Endothelial cell of umbilical vein (primary cell): Measurements from ENCODE around the gene FTO. TPM values are rescaled to one million over a fixed set of nuclear protein-coding genes. Genes with fewer than 3 reads are reported as not detected.

Experiments
- BruUV-seq: library from RNA; stranded (reverse); fragments of 400-500 nt; replicated peaks from 2 replicates; lab custom pipeline; 2021; lab: Mats Ljungman, UMichigan
- CTCF ChIA-PET: fragments of 300-600, 350-600 bp; sonication (Branson Sonifier 250); formaldehyde crosslinking; loops from one replicate; lab custom pipeline; 2021; ENCODE audit warnings: antibody characterized with exemption, inconsistent platforms; lab: Charles Lee
- POLR2A ChIA-PET: fragments of 300-600, 350-600 bp; sonication (Branson Sonifier 250); formaldehyde crosslinking; loops from one replicate; lab custom pipeline; 2021; ENCODE audit warnings: antibody characterized with exemption, inconsistent platforms; lab: Charles Lee
- DNase-seq: peaks from one replicate; pipeline ENCODE4 v3.0.0-alpha.2; 2011; ENCODE audit warnings: low read depth, low spot score
- FAIRE-seq: peaks from 2 replicates; lab custom pipeline; 2011; peaks lifted over from hg19 to GRCh38; lab: Jason Lieb, UNC
- H2AFZ ChIP-seq: 2 replicates; pipeline ENCODE4 v1.6.0; 2012; ENCODE audit warnings: low read depth, low read length, control low read depth, inconsistent platforms
- H3K27ac ChIP-seq: 2 replicates; pipeline ENCODE4 v1.5.1; 2011; ENCODE audit warnings: low read depth, mild to moderate bottlenecking, control low read depth, low read length, moderate library complexity; ENCODE audit not compliant: insufficient read depth
- H3K27me3 ChIP-seq, 2 experiments: 2 replicates each; pipeline versions ENCODE4 v1.6.0 to v1.6.1; 2011; ENCODE audit warnings: low read length in 2 of 2, mixed read lengths in 1 of 2; ENCODE audit not compliant: control insufficient read depth in 2 of 2, insufficient read depth in 2 of 2
- H3K36me3 ChIP-seq, 2 experiments: 2 replicates in 1 of 2; 3 replicates in 1 of 2; pipeline ENCODE4 v1.5.1; 2011; ENCODE audit warnings: low read length in 2 of 2, mild to moderate bottlenecking in 1 of 2, moderate library complexity in 1 of 2; ENCODE audit not compliant: control insufficient read depth in 2 of 2, insufficient read depth in 2 of 2; ENCODE audit errors: extremely low read depth in 1 of 2
- H3K4me1 ChIP-seq: 3 replicates; pipeline ENCODE4 v1.5.1; 2011; ENCODE audit warnings: mild to moderate bottlenecking, low read length; ENCODE audit not compliant: control insufficient read depth, insufficient read depth; ENCODE audit errors: extremely low read depth
- H3K4me2 ChIP-seq: 2 replicates; pipeline ENCODE4 v1.6.1; 2011; ENCODE audit warnings: low read length, control low read depth, mixed read lengths; ENCODE audit not compliant: insufficient read depth
- H3K4me3 ChIP-seq, 3 experiments: fragments of 200-600 bp in 1 of 3; sonication (generic), shearing (Covaris generic) in 1 of 3; replicated peaks in 1 of 3; 2 replicates each; pipeline ENCODE4 v1.5.1; 2011 to 2016; ENCODE audit warnings: control low read depth in 3 of 3, low read length in 3 of 3, mild to moderate bottlenecking in 2 of 3, inconsistent platforms in 1 of 3, low read depth in 1 of 3, moderate library complexity in 1 of 3; ENCODE audit not compliant: insufficient read depth in 1 of 3
- H3K79me2 ChIP-seq: 2 replicates; pipeline ENCODE4 v1.6.0; 2012; ENCODE audit warnings: low read length, inconsistent platforms; ENCODE audit not compliant: control insufficient read depth, insufficient read depth
- H3K9ac ChIP-seq: replicated peaks from 2 replicates; pipeline ENCODE3; 2011; ENCODE audit warnings: low read length, control low read depth; ENCODE audit not compliant: insufficient read depth; ENCODE audit errors: extremely low read depth
- H3K9me1 ChIP-seq: replicated peaks from 3 replicates; pipeline ENCODE4 v1.6.0; 2011; ENCODE audit warnings: mild to moderate bottlenecking, low read length; ENCODE audit not compliant: control insufficient read depth, insufficient read depth; ENCODE audit errors: extremely low read depth
- H3K9me3 ChIP-seq: replicated peaks from 2 replicates; pipeline ENCODE4 v1.5.1; 2012; ENCODE audit warnings: low read length, inconsistent platforms; ENCODE audit not compliant: control insufficient read depth, insufficient read depth
- H4K20me1 ChIP-seq: replicated peaks from 2 replicates; pipeline ENCODE3; 2011; ENCODE audit warnings: mild to moderate bottlenecking, low read length; ENCODE audit not compliant: control insufficient read depth, insufficient read depth; ENCODE audit errors: extremely low read depth
- EZH2 ChIP-seq: IDR thresholded peaks from 2 replicates; pipeline ENCODE4 v1.6.1; 2012; ENCODE audit warnings: borderline replicate concordance, low read depth, mild to moderate bottlenecking, moderate library complexity, low read length, inconsistent platforms; ENCODE audit not compliant: severe bottlenecking
- FOS ChIP-seq: IDR thresholded peaks from 2 replicates; pipeline ENCODE4 v1.6.1; 2011; ENCODE audit warnings: mild to moderate bottlenecking, low read length, moderate library complexity, borderline replicate concordance; ENCODE audit not compliant: insufficient read depth
- GATA2 ChIP-seq: IDR thresholded peaks from 2 replicates; pipeline ENCODE4 v1.7.0; 2011; ENCODE audit warnings: low read depth, mild to moderate bottlenecking, moderate library complexity, mixed read lengths, low read length; ENCODE audit not compliant: insufficient read length, insufficient read depth
- JUN ChIP-seq: IDR thresholded peaks from 2 replicates; pipeline ENCODE4 v1.6.1; 2011; ENCODE audit warnings: borderline replicate concordance, low read depth; ENCODE audit not compliant: insufficient read length, insufficient read depth
- MAX ChIP-seq: IDR thresholded peaks from 2 replicates; pipeline ENCODE4 v1.6.1; 2011; ENCODE audit not compliant: insufficient read depth, insufficient read length
- MYC ChIP-seq: IDR thresholded peaks from one replicate; pipeline ENCODE4 v1.6.1; 2011; ENCODE audit warnings: mild to moderate bottlenecking, low read depth, low read length
- POLR2A ChIP-seq: IDR thresholded peaks from 2 replicates; pipeline ENCODE4 v1.6.1; 2012; ENCODE audit warnings: low read depth, mild to moderate bottlenecking, control low read depth, low read length
- POLR2AphosphoS5 ChIP-seq: IDR thresholded peaks from 2 replicates; pipeline ENCODE4 v1.6.1; 2012; ENCODE audit warnings: low read depth, mild to moderate bottlenecking, control low read depth, low read length, moderate library complexity; ENCODE audit not compliant: insufficient read depth
- dilution Hi-C: fragments of 300-500 bp; cut with MboI; formaldehyde crosslinking; loops from one replicate; pipeline ENCODE4 v1.15.0; 2019; ENCODE audit warnings: low sequenced_read_pairs; ENCODE audit not compliant: extremely low pct_ligation_motif_present
- intact Hi-C: fragments of 100-400 bp; cut with micrococcal nuclease; formaldehyde crosslinking; loops from one replicate; pipeline ENCODE4 v1.10.0; 2022
- polyA plus RNA-seq, 4 experiments: library from polyadenylated mRNA; depleted of rRNA in 3 of 4; stranded (reverse) in 3 of 4; unstranded in 1 of 4; fragments of >200 nt; gene quantifications; 2 replicates each; pipeline versions ENCODE4 v1.2.1 to v1.2.3, GENCODE V29; 2011 to 2012; ENCODE audit warnings: missing spikeins in 1 of 4
- total RNA-seq: library from RNA; stranded (reverse); gene quantifications from 2 replicates; pipeline ENCODE4 v1.2.3, GENCODE V29; 2021
- TF ChIP-seq, protein P1 (sequence below), 2 donors: IDR thresholded peaks; 1 replicate in 1 of 2; 2 replicates in 1 of 2; pipeline ENCODE4 v1.5.1; 2011; ENCODE audit warnings: low read length in 2 of 2, mild to moderate bottlenecking in 2 of 2, moderate library complexity in 2 of 2, control low read depth in 1 of 2, inconsistent platforms in 1 of 2, low read depth in 1 of 2; ENCODE audit not compliant: insufficient read depth in 1 of 2; ENCODE audit errors: extremely low read depth in 1 of 2

The FTO gene
- total and polyA plus RNA-seq, 2 donors (not counting 3 experiments of a cell fraction or from before 2014, with no cell fraction given) = 48.6 to 87.1 TPM

- H3K9me3 ChIP-seq = no peaks in the 10 kb centered on the region
- no peaks in the 10 kb centered on the region for H4K20me1 ChIP-seq
- POLR2A ChIA-PET = no interaction called here
- no peaks in the 10 kb centered on the region for H3K9me1 ChIP-seq
- H3K79me2 ChIP-seq = no peaks in the 10 kb centered on the region
- FAIRE-seq (no peak), DNase-seq (no peak)
- intact Hi-C loops (no loop called here), dilution Hi-C loops (no loop called here)
- H3K36me3 ChIP-seq = no peaks in the 10 kb centered on the region
- peaks cover 9% of the 10 kb centered on the region for H3K4me1 ChIP-seq
- H3K9ac ChIP-seq = no peak overlapping the region
- no peak overlapping the region for H3K4me3 ChIP-seq
- peak overlapping the region; percentile 39 for H2AFZ ChIP-seq
- no peak for TF ChIP-seq GATA2
- no peak for TF ChIP-seq MAX
- no peak for TF ChIP-seq POLR2AphosphoS5
- TF ChIP-seq JUN = no peak
- TF ChIP-seq FOS = no peak
- TF ChIP-seq, protein P1, sequence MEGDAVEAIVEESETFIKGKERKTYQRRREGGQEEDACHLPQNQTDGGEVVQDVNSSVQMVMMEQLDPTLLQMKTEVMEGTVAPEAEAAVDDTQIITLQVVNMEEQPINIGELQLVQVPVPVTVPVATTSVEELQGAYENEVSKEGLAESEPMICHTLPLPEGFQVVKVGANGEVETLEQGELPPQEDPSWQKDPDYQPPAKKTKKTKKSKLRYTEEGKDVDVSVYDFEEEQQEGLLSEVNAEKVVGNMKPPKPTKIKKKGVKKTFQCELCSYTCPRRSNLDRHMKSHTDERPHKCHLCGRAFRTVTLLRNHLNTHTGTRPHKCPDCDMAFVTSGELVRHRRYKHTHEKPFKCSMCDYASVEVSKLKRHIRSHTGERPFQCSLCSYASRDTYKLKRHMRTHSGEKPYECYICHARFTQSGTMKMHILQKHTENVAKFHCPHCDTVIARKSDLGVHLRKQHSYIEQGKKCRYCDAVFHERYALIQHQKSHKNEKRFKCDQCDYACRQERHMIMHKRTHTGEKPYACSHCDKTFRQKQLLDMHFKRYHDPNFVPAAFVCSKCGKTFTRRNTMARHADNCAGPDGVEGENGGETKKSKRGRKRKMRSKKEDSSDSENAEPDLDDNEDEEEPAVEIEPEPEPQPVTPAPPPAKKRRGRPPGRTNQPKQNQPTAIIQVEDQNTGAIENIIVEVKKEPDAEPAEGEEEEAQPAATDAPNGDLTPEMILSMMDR (IDR thresholded peaks at IDR 0.05; ENCODE audit: extremely low read depth in 1 of 2, insufficient read depth in 1 of 2, low read depth in 1 of 2, low read length in 2 of 2) = no peak
- TF ChIP-seq POLR2A = no peak
- no peak for TF ChIP-seq EZH2
- TF ChIP-seq MYC = no peak
- peak overlapping the region; percentile 20 for H3K27ac ChIP-seq
- BruUV-seq = no TSS peak
- CTCF ChIA-PET = interaction anchor here (0.9 kb wide), 1 partner anchor 12 kb away, joined by 3 read pairs; no protein-coding TSS in a partner anchor
- no peaks in the 10 kb centered on the region for H3K27me3 ChIP-seq
- peak overlapping the region; percentile 22 for H3K4me2 ChIP-seq
Measured at GRCh38 chr16:54040480-54040879, 336.5 kb downstream of the FTO start.
